HepG2 (cell line): Measurements from ENCODE around the gene AZU1. TPM values are rescaled to one million over a fixed set of nuclear protein-coding genes. Genes with fewer than 3 reads are reported as not detected.

Source experiments
- CREB1 ChIP-seq, 2 experiments: fragments of 450-650 bp in 1 of 2; IDR thresholded peaks; 2 replicates each; pipeline ENCODE4 v1.6.1; 2016 to 2017; ENCODE audit warnings: control low read depth in 1 of 2, mild to moderate bottlenecking in 1 of 2, missing compliant biosample characterization in 1 of 2, missing genetic modification characterization in 1 of 2
- MATR3 ChIP-seq: sonication (generic); formaldehyde crosslinking; IDR thresholded peaks from 2 replicates; pipeline ENCODE4 v1.4.0; 2020; ENCODE audit warnings: missing genetic modification reagents
- MEIS1 ChIP-seq: sonication (generic); formaldehyde crosslinking; IDR thresholded peaks from 2 replicates; pipeline ENCODE4 v1.9.0; 2021; ENCODE audit warnings: mild to moderate bottlenecking, missing genetic modification reagents, moderate library complexity, borderline replicate concordance
- NFYB ChIP-seq: sonication (generic); formaldehyde crosslinking; IDR thresholded peaks from 2 replicates; pipeline ENCODE4 v1.4.0; 2020; ENCODE audit warnings: missing genetic modification reagents
- PPARG ChIP-seq: conservative IDR thresholded peaks from 2 replicates; pipeline ENCODE4 v1.6.1; 2016; ENCODE audit warnings: missing biosample characterization, missing genetic modification reagents
- ZNF230 ChIP-seq: sonication (generic); formaldehyde crosslinking; IDR thresholded peaks from 2 replicates; pipeline ENCODE4 v1.4.0; 2020; ENCODE audit warnings: mild to moderate bottlenecking, missing genetic modification reagents
- ZNF660 ChIP-seq: sonication (generic); formaldehyde crosslinking; IDR thresholded peaks from 2 replicates; pipeline ENCODE4 v1.5.1; 2020; ENCODE audit warnings: mild to moderate bottlenecking, low read depth, missing genetic modification reagents, borderline replicate concordance
- ZNF776 ChIP-seq: sonication (generic); formaldehyde crosslinking; IDR thresholded peaks from 2 replicates; pipeline ENCODE4 v1.4.0; 2020; ENCODE audit warnings: mild to moderate bottlenecking, missing genetic modification reagents
- polyA plus RNA-seq, 8 experiments: library from polyadenylated mRNA; depleted of rRNA in 3 of 8; stranded (reverse) in 7 of 8; unstranded in 1 of 8; fragments of >200 nt; fragmentation: Illumina TruSeq in 4 of 8; extraction: Trizol in 4 of 8; gene quantifications; 2 replicates each; pipeline versions ENCODE4 v1.2.1 to v1.2.3, GENCODE V29; 2011 to 2016; ENCODE audit warnings: low read depth in 4 of 8, missing spikeins in 1 of 8, mixed read lengths in 1 of 8; ENCODE audit not compliant: insufficient read depth in 1 of 8
- total RNA-seq, 5 experiments: library from RNA; depleted of rRNA; stranded (reverse); fragments of >200 nt; fragmentation: Illumina TruSeq; extraction: Trizol; gene quantifications; 2 replicates each; pipeline ENCODE4 v1.2.3, GENCODE V29; 2016; ENCODE audit warnings: low read depth in 1 of 5
- TF ChIP-seq, protein P1 (sequence below): sonication (generic); formaldehyde crosslinking; IDR thresholded peaks from 2 replicates; pipeline ENCODE4 v1.4.0; 2020; ENCODE audit warnings: missing genetic modification reagents, low read depth, mild to moderate bottlenecking, borderline replicate concordance
- TF ChIP-seq, protein P2 (sequence below): sonication (generic); formaldehyde crosslinking; IDR thresholded peaks from 2 replicates; pipeline ENCODE4 v1.9.0; 2021; ENCODE audit warnings: missing genetic modification reagents, mild to moderate bottlenecking, borderline replicate concordance
- TF ChIP-seq, protein P3 (sequence below): sonication (generic); formaldehyde crosslinking; IDR thresholded peaks from 2 replicates; pipeline ENCODE4 v1.4.0; 2020; ENCODE audit warnings: missing genetic modification reagents
- TF ChIP-seq, protein P4 (sequence below): sonication (generic); formaldehyde crosslinking; IDR thresholded peaks from 2 replicates; pipeline ENCODE4 v1.8.0; 2022; ENCODE audit warnings: missing genetic modification reagents, mild to moderate bottlenecking, moderate library complexity, borderline replicate concordance
- TF ChIP-seq, protein P5 (sequence below): IDR thresholded peaks from 2 replicates; pipeline ENCODE4 v1.6.1; 2016; ENCODE audit warnings: mild to moderate bottlenecking, missing biosample characterization, missing genetic modification reagents
- TF ChIP-seq, protein P6 (sequence below): sonication (generic); formaldehyde crosslinking; IDR thresholded peaks from 2 replicates; pipeline ENCODE4 v1.8.0; 2022; ENCODE audit warnings: missing genetic modification reagents, low read depth, mild to moderate bottlenecking, borderline replicate concordance
- TF ChIP-seq, protein P7 (sequence below): sonication (generic); formaldehyde crosslinking; IDR thresholded peaks from 2 replicates; pipeline ENCODE4 v1.9.0; 2021; ENCODE audit warnings: missing genetic modification reagents, borderline replicate concordance

The AZU1 gene
- total and polyA plus RNA-seq, 2 of the 13 experiments (the other 11 are each of a cell fraction or from before 2014, with no cell fraction given) = not detected

DNA sequence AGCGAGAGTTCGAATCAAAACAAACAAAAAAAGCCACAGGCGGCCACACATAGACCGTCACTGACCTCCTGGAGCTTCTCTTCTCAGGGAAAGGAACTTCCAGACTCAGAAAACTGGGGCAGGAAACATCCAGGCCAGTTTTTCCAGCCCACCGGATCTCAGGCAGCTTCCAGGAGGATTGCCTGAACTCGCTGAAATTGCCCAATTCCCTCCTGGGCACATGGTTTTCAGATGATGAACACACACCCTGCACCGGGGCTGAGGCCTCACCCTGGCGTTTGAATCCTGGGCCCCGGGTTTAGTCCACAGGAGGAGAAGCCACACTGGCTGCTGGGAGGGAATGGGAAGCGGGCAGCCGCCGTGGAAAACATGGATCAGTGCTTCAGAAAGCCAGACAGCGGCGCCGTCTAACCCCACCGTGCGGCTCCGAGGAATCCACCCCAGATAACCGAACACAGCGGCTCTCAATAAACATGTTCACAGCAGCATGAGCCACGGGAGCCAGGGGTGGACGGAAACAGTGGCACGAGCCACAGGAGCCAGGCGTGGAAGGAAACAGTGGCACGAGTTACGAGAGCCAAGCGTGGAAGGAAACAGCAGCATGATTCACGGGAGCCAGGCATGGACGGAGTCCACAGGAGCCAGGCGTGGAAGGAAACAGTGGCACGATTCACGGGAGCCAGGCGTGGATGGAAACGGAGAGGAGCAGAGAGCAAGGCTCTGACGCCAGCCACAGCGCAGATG is 48.6 kb upstream of the AZU1 start (continued):
- TF ChIP-seq, protein P1, sequence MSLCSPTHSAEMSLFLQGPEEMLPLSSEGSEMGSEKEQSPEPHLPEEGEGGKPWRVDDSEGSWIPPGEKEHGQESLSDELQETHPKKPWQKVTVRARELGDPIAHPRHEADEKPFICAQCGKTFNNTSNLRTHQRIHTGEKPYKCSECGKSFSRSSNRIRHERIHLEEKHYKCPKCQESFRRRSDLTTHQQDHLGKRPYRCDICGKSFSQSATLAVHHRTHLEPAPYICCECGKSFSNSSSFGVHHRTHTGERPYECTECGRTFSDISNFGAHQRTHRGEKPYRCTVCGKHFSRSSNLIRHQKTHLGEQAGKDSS (CRISPR knock-in tag) = peak; percentile 70; the same call in 1 of the 2 replicates
- TF ChIP-seq, protein P2, sequence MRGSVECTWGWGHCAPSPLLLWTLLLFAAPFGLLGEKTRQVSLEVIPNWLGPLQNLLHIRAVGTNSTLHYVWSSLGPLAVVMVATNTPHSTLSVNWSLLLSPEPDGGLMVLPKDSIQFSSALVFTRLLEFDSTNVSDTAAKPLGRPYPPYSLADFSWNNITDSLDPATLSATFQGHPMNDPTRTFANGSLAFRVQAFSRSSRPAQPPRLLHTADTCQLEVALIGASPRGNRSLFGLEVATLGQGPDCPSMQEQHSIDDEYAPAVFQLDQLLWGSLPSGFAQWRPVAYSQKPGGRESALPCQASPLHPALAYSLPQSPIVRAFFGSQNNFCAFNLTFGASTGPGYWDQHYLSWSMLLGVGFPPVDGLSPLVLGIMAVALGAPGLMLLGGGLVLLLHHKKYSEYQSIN (CRISPR knock-in tag) = no peak
- TF ChIP-seq CREB1 (IDR thresholded peaks at IDR 0.05) (no peak), CREB1 (CRISPR knock-in tag; IDR thresholded peaks at IDR 0.05) (no peak), ZNF660 (CRISPR knock-in tag) (no peak), MATR3 (CRISPR knock-in tag) (no peak), NFYB (CRISPR knock-in tag) (no peak), MEIS1 (CRISPR knock-in tag) (no peak), ZNF776 (CRISPR knock-in tag) (no peak), PPARG (0 out of 2 replicates have a peak, but pooled peaks have one; percentile 31), ZNF230 (CRISPR knock-in tag) (peak; percentile 50; the same call in 1 of the 2 replicates)
- TF ChIP-seq, protein P3, sequence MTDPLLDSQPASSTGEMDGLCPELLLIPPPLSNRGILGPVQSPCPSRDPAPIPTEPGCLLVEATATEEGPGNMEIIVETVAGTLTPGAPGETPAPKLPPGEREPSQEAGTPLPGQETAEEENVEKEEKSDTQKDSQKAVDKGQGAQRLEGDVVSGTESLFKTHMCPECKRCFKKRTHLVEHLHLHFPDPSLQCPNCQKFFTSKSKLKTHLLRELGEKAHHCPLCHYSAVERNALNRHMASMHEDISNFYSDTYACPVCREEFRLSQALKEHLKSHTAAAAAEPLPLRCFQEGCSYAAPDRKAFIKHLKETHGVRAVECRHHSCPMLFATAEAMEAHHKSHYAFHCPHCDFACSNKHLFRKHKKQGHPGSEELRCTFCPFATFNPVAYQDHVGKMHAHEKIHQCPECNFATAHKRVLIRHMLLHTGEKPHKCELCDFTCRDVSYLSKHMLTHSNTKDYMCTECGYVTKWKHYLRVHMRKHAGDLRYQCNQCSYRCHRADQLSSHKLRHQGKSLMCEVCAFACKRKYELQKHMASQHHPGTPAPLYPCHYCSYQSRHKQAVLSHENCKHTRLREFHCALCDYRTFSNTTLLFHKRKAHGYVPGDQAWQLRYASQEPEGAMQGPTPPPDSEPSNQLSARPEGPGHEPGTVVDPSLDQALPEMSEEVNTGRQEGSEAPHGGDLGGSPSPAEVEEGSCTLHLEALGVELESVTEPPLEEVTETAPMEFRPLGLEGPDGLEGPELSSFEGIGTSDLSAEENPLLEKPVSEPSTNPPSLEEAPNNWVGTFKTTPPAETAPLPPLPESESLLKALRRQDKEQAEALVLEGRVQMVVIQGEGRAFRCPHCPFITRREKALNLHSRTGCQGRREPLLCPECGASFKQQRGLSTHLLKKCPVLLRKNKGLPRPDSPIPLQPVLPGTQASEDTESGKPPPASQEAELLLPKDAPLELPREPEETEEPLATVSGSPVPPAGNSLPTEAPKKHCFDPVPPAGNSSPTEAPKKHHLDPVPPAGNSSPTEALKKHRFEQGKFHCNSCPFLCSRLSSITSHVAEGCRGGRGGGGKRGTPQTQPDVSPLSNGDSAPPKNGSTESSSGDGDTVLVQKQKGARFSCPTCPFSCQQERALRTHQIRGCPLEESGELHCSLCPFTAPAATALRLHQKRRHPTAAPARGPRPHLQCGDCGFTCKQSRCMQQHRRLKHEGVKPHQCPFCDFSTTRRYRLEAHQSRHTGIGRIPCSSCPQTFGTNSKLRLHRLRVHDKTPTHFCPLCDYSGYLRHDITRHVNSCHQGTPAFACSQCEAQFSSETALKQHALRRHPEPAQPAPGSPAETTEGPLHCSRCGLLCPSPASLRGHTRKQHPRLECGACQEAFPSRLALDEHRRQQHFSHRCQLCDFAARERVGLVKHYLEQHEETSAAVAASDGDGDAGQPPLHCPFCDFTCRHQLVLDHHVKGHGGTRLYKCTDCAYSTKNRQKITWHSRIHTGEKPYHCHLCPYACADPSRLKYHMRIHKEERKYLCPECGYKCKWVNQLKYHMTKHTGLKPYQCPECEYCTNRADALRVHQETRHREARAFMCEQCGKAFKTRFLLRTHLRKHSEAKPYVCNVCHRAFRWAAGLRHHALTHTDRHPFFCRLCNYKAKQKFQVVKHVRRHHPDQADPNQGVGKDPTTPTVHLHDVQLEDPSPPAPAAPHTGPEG = no peak
- TF ChIP-seq, protein P4, sequence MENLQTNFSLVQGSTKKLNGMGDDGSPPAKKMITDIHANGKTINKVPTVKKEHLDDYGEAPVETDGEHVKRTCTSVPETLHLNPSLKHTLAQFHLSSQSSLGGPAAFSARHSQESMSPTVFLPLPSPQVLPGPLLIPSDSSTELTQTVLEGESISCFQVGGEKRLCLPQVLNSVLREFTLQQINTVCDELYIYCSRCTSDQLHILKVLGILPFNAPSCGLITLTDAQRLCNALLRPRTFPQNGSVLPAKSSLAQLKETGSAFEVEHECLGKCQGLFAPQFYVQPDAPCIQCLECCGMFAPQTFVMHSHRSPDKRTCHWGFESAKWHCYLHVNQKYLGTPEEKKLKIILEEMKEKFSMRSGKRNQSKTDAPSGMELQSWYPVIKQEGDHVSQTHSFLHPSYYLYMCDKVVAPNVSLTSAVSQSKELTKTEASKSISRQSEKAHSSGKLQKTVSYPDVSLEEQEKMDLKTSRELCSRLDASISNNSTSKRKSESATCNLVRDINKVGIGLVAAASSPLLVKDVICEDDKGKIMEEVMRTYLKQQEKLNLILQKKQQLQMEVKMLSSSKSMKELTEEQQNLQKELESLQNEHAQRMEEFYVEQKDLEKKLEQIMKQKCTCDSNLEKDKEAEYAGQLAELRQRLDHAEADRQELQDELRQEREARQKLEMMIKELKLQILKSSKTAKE (CRISPR knock-in tag) = no peak
- TF ChIP-seq, protein P5, sequence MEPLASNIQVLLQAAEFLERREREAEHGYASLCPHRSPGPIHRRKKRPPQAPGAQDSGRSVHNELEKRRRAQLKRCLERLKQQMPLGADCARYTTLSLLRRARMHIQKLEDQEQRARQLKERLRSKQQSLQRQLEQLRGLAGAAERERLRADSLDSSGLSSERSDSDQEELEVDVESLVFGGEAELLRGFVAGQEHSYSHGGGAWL (CRISPR knock-in tag) = peak; percentile 87
- TF ChIP-seq, protein P6, sequence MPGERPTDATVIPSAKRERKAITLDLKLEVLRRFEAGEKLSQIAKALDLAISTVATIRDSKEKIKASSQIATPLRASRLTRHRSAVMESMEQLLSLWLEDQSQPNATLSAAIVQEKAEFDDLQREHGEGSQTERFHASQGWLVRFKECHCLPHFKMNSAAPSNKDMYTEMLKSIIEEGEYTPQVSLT (CRISPR knock-in tag) = no peak; the same call in 1 of the 2 replicates
- TF ChIP-seq, protein P7, sequence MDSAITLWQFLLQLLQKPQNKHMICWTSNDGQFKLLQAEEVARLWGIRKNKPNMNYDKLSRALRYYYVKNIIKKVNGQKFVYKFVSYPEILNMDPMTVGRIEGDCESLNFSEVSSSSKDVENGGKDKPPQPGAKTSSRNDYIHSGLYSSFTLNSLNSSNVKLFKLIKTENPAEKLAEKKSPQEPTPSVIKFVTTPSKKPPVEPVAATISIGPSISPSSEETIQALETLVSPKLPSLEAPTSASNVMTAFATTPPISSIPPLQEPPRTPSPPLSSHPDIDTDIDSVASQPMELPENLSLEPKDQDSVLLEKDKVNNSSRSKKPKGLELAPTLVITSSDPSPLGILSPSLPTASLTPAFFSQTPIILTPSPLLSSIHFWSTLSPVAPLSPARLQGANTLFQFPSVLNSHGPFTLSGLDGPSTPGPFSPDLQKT (CRISPR knock-in tag) = no peak
